Keratinocyte (primary cell): ENCODE data around the gene ACTN2. TPM values are rescaled to one million over a fixed set of nuclear protein-coding genes. Genes with fewer than 3 reads are reported as not detected.

ENCODE experiments used
- DNase-seq: peaks from one replicate; pipeline ENCODE4 v3.0.0-alpha.2; 2011; ENCODE audit warnings: low read depth, missing footprints, low spot score
- FAIRE-seq: peaks from 2 replicates; lab custom pipeline; 2011; peaks lifted over from hg19 to GRCh38; lab: Jason Lieb, UNC
- H2AFZ ChIP-seq: 2 replicates; pipeline ENCODE4 v1.6.0; 2012; ENCODE audit warnings: low read length, control low read depth, inconsistent platforms; ENCODE audit not compliant: control insufficient read depth
- H3K27ac ChIP-seq: 2 replicates; pipeline ENCODE4 v1.5.1; 2011; ENCODE audit warnings: low read length; ENCODE audit not compliant: control insufficient read depth, insufficient read depth
- H3K27me3 ChIP-seq: 3 replicates; pipeline ENCODE4 v1.6.0; 2011; ENCODE audit warnings: low read length; ENCODE audit not compliant: control insufficient read depth, insufficient read depth; ENCODE audit errors: extremely low read depth
- H3K36me3 ChIP-seq, 2 experiments: 2 replicates in 1 of 2; 3 replicates in 1 of 2; pipeline ENCODE4 v1.5.1; 2011; ENCODE audit warnings: low read length in 2 of 2, mild to moderate bottlenecking in 1 of 2; ENCODE audit not compliant: control insufficient read depth in 2 of 2, insufficient read depth in 2 of 2; ENCODE audit errors: extremely low read depth in 1 of 2
- H3K4me1 ChIP-seq: 3 replicates; pipeline ENCODE4 v1.5.1; 2011; ENCODE audit warnings: low read length; ENCODE audit not compliant: control insufficient read depth, insufficient read depth; ENCODE audit errors: extremely low read depth
- H3K4me2 ChIP-seq: 3 replicates; pipeline ENCODE4 v1.6.0; 2011; ENCODE audit warnings: low read depth, low read length; ENCODE audit not compliant: control insufficient read depth, insufficient read depth; ENCODE audit errors: extremely low read depth
- H3K4me3 ChIP-seq, 3 experiments: fragments of 200-600 bp in 1 of 3; sonication (generic) in 1 of 3; 2 replicates in 2 of 3; 3 replicates in 1 of 3; pipeline ENCODE4 v1.5.1; 2011 to 2016; ENCODE audit warnings: low read length in 3 of 3, mild to moderate bottlenecking in 3 of 3, control low read depth in 2 of 3, inconsistent platforms in 1 of 3, low read depth in 1 of 3, mixed read lengths in 1 of 3, mixed run types in 1 of 3, moderate library complexity in 1 of 3; ENCODE audit not compliant: control insufficient read depth in 2 of 3, insufficient read depth in 2 of 3; ENCODE audit errors: extremely low read depth in 1 of 3
- H3K79me2 ChIP-seq: 2 replicates; pipeline ENCODE4 v1.6.0; 2012; ENCODE audit warnings: low read length; ENCODE audit not compliant: control insufficient read depth, insufficient read depth
- H3K9ac ChIP-seq: 3 replicates; pipeline ENCODE4 v1.6.0; 2011; ENCODE audit warnings: low read length; ENCODE audit not compliant: control insufficient read depth, insufficient read depth; ENCODE audit errors: extremely low read depth
- H3K9me1 ChIP-seq: 3 replicates; pipeline ENCODE4 v1.6.0; 2011; ENCODE audit warnings: low read length; ENCODE audit not compliant: control insufficient read depth, insufficient read depth; ENCODE audit errors: extremely low read depth
- H3K9me3 ChIP-seq: 2 replicates; pipeline ENCODE4 v1.5.1; 2012; ENCODE audit warnings: low read depth, low read length; ENCODE audit not compliant: control insufficient read depth
- H4K20me1 ChIP-seq: 3 replicates; pipeline ENCODE4 v1.6.0; 2011; ENCODE audit warnings: low read length; ENCODE audit not compliant: control insufficient read depth, insufficient read depth; ENCODE audit errors: extremely low read depth
- EZH2 ChIP-seq: IDR thresholded peaks from one replicate; pipeline ENCODE4 v1.6.1; 2012; ENCODE audit warnings: inconsistent platforms, mild to moderate bottlenecking, low read length, moderate library complexity
- dilution Hi-C: fragments of 300-500 bp; cut with MboI; formaldehyde crosslinking; loops from one replicate; pipeline ENCODE4 v1.7.0; 2020; ENCODE audit warnings: low sequenced_read_pairs; ENCODE audit not compliant: extremely low pct_ligation_motif_present
- polyA plus RNA-seq, 5 experiments: library from polyadenylated mRNA; depleted of rRNA in 3 of 5; stranded (reverse) in 3 of 5; stranded (forward) in 1 of 5; unstranded in 1 of 5; fragments of >200 nt; gene quantifications; 1 replicate in 1 of 5; 2 replicates in 3 of 5; 3 replicates in 1 of 5; pipeline versions ENCODE4 v1.2.1 to v1.2.3, GENCODE V29; 2011 to 2012; ENCODE audit warnings: missing spikeins in 2 of 5, low read depth in 1 of 5, low replicate concordance in 1 of 5
- TF ChIP-seq, protein P1 (sequence below), 3 experiments: IDR thresholded peaks in 1 of 3; conservative IDR thresholded peaks in 1 of 3; optimal IDR thresholded peaks in 1 of 3; 2 replicates in 2 of 3; 3 replicates in 1 of 3; pipeline versions ENCODE3 to v1.5.1; 2011; ENCODE audit warnings: low read length in 3 of 3, mild to moderate bottlenecking in 3 of 3, moderate library complexity in 2 of 3, control low read depth in 1 of 3, inconsistent platforms in 1 of 3; ENCODE audit not compliant: insufficient read depth in 2 of 3; ENCODE audit errors: extremely low read depth in 1 of 3

ACTN2 gene
- polyA plus RNA-seq, 1 donor (not counting 4 experiments of a cell fraction or from before 2014, with no cell fraction given) = not detected

DNA sequence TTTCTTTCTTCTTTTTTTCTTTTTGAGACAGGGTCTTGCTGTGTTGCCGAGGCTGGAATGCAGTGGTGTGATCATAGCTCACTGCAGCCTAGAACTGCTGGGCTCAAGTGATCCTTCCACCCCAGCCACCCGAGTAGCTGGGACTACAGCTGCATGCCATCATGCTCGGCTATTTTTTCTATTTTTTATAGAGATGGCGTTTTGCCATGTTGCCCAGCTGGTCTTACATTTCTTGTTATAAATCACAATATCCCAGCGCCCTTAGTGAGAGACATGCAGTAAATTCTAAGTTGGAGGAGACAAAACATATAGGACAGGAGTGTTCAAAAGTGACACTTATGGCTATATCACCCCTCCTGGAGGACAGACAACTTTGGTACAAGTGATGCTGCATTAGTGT lies 31.3 kb upstream of the ACTN2 start:
- no peak for FAIRE-seq
- no peaks in the 10 kb centered on the region for H3K9me1 ChIP-seq
- no peaks in the 10 kb centered on the region for H3K9me3 ChIP-seq
- no peak overlapping the region for H3K27ac ChIP-seq
- no peaks in the 10 kb centered on the region for H3K27me3 ChIP-seq
- H3K36me3 ChIP-seq = no peaks in the 10 kb centered on the region
- TF ChIP-seq EZH2 = no peak
- TF ChIP-seq, protein P1, sequence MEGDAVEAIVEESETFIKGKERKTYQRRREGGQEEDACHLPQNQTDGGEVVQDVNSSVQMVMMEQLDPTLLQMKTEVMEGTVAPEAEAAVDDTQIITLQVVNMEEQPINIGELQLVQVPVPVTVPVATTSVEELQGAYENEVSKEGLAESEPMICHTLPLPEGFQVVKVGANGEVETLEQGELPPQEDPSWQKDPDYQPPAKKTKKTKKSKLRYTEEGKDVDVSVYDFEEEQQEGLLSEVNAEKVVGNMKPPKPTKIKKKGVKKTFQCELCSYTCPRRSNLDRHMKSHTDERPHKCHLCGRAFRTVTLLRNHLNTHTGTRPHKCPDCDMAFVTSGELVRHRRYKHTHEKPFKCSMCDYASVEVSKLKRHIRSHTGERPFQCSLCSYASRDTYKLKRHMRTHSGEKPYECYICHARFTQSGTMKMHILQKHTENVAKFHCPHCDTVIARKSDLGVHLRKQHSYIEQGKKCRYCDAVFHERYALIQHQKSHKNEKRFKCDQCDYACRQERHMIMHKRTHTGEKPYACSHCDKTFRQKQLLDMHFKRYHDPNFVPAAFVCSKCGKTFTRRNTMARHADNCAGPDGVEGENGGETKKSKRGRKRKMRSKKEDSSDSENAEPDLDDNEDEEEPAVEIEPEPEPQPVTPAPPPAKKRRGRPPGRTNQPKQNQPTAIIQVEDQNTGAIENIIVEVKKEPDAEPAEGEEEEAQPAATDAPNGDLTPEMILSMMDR (optimal IDR thresholded peaks at IDR 0.05 in 1 of 3, IDR thresholded peaks at IDR 0.05 in 1 of 3, conservative IDR thresholded peaks at IDR 0.05 in 1 of 3; ENCODE audit: extremely low read depth in 1 of 3, insufficient read depth in 2 of 3, low read length in 3 of 3) = no peak
- H4K20me1 ChIP-seq = no peaks in the 10 kb centered on the region
- H3K79me2 ChIP-seq = no peaks in the 10 kb centered on the region
- no peak overlapping the region for H3K4me3 ChIP-seq
- no peak for DNase-seq
- H3K4me1 ChIP-seq = no peaks in the 10 kb centered on the region
- H2AFZ ChIP-seq = no peak overlapping the region
- H3K4me2 ChIP-seq = no peak overlapping the region
- dilution Hi-C loops = no loop called here
- H3K9ac ChIP-seq = no peak overlapping the region

DNA sequence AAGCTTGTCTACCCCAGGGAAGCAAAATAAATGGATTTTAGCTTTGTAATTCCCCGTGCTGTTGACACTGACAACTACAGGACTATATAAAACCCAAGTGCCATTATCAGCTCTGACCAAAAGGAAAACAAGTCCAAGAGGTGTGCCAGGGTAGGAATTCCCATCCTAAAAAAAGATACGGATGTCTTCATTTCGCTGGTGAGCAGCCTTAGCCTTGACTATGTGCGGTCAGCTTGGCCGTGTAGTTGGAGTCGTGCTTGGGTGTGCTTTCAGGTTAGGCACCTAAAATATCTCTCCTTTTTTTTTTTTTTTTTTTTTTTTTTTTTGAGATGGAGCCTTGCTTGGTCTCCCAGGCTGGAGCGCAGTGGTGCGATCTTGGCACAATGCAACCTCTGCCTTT lies 28.9 kb upstream of the ACTN2 start:
- Histone ChIP-seq H3K4me3 (no peak overlapping the region), H3K79me2 (no peaks in the 10 kb centered on the region), H3K9me1 (no peaks in the 10 kb centered on the region), H3K36me3 (no peaks in the 10 kb centered on the region), H4K20me1 (no peaks in the 10 kb centered on the region), H3K9ac (no peak overlapping the region), H3K4me1 (no peaks in the 10 kb centered on the region), H3K27me3 (no peaks in the 10 kb centered on the region), H2AFZ (no peak overlapping the region), H3K4me2 (no peak overlapping the region), H3K9me3 (no peaks in the 10 kb centered on the region), H3K27ac (no peak overlapping the region)
- FAIRE-seq (no peak), DNase-seq (no peak)
- no peak for TF ChIP-seq EZH2
- TF ChIP-seq, protein P1 (optimal IDR thresholded peaks at IDR 0.05 in 1 of 3, IDR thresholded peaks at IDR 0.05 in 1 of 3, conservative IDR thresholded peaks at IDR 0.05 in 1 of 3; ENCODE audit: extremely low read depth in 1 of 3, insufficient read depth in 2 of 3, low read length in 3 of 3) = no peak
- dilution Hi-C loops = no loop called here
